Measurements from ENCODE around the gene ZNF267. TPM values are rescaled to one million over a fixed set of nuclear protein-coding genes. Genes with fewer than 3 reads are reported as not detected.
A peak's percentile ranks its signal among the peaks of the same experiment; 100 is the strongest.

The ZNF267 gene
- total RNA-seq, 3 donors from 2014 or later (not counting 1 experiment from before 2014, with no cell fraction given), result 45.0 to 56.6 (median 52.8) TPM

DNA sequence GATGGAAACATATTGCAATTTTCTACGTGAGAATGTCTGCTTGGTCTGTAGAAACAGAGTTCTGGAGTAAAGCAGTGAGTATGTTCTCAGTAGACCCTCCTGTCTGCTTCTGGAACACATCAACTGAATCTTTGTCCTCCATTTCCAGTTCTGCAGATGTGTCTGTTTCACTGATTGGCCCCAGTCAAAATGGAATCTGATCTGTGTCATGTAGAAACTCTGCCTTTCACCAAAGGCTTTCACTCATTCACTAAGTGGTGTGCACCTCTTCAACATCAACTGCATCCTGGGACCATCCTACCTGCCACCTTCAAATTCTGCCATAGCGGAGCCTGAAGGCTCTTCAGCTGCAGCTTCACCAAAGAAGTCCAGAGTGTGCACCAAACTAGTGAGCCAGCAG is 2.8 kb upstream of the ZNF267 start:
- no peak for DNase-seq
- peaks cover 36 to 40% of the 10 kb centered on the region in 2 donors for H3K4me1 Mint-ChIP-seq

GRCh38 chr16:31871510-31871909 is 2.1 kb upstream of the ZNF267 start:
- no peak overlapping the region for H3K4me3 Mint-ChIP-seq
- Histone ChIP-seq H3K27ac (ENCODE audit: low read length) (no peak overlapping the region), H3K4me3 (ENCODE audit: low read length) (no peak overlapping the region), H3K9me3 (ENCODE audit: control insufficient read depth, insufficient read depth, low read length) (no peaks in the 10 kb centered on the region), H3K4me1 (ENCODE audit: control insufficient read depth, insufficient read depth, low read length) (peaks cover 37% of the 10 kb centered on the region), H3K27me3 (ENCODE audit: control insufficient read depth, insufficient read depth, low read length) (no peaks in the 10 kb centered on the region), H3K36me3 (ENCODE audit: control insufficient read depth, insufficient read depth, low read length) (no peaks in the 10 kb centered on the region)
- peaks cover 41 to 46% of the 10 kb centered on the region in 2 donors for H3K4me1 Mint-ChIP-seq
- H3K27me3 Mint-ChIP-seq (ENCODE audit: low read depth in 2 of 2), result no peaks in the 10 kb centered on the region
- ATAC-seq (no peak), DNase-seq (no peak)
- H3K27ac Mint-ChIP-seq, result no peak overlapping the region
- intact Hi-C loops (cut with micrococcal nuclease), result loop anchor here (5.0 to 10.0 kb wide), 3 partner anchors 93 to 414 kb away; partner anchors contain the start of genes ARMC5 and RUSF1
- TF ChIP-seq CTCF (IDR thresholded peaks at IDR 0.05), result no peak
- no peaks in the 10 kb centered on the region for H3K36me3 Mint-ChIP-seq
- WGBS (ENCODE audit: insufficient coverage), result 100% methylated on average over 1 of the region's 3 CpGs
- H3K9me3 Mint-ChIP-seq, result no peaks in the 10 kb centered on the region

More for the DNA sequence above, 2.8 kb upstream of the ZNF267 start:
- H3K36me3 ChIP-seq (ENCODE audit: control insufficient read depth, insufficient read depth, low read length), result no peaks in the 10 kb centered on the region
- H3K27me3 Mint-ChIP-seq (ENCODE audit: low read depth in 2 of 2), result no peaks in the 10 kb centered on the region
- intact Hi-C loops (cut with micrococcal nuclease), result loop anchor here (5.0 to 10.0 kb wide), 3 partner anchors 94 to 414 kb away; partner anchors contain the start of genes ARMC5 and RUSF1
- no peak overlapping the region for H3K4me3 ChIP-seq (ENCODE audit: low read length)
- H3K27ac ChIP-seq (ENCODE audit: low read length), result no peak overlapping the region
- H3K27me3 ChIP-seq (ENCODE audit: control insufficient read depth, insufficient read depth, low read length), result no peaks in the 10 kb centered on the region
- no peaks in the 10 kb centered on the region for H3K9me3 Mint-ChIP-seq
- H3K4me3 Mint-ChIP-seq, result no peak overlapping the region
- no peaks in the 10 kb centered on the region for H3K36me3 Mint-ChIP-seq
- no peak for ATAC-seq
- no peaks in the 10 kb centered on the region for H3K9me3 ChIP-seq (ENCODE audit: control insufficient read depth, insufficient read depth, low read length)
- no peak for TF ChIP-seq CTCF (IDR thresholded peaks at IDR 0.05)
- peaks cover 32% of the 10 kb centered on the region for H3K4me1 ChIP-seq (ENCODE audit: control insufficient read depth, insufficient read depth, low read length)
- peak overlapping the region; percentile 19 to 74 for H3K27ac Mint-ChIP-seq
- WGBS (ENCODE audit: insufficient coverage), result 82% methylated on average over 2 of the region's 2 CpGs

DNA sequence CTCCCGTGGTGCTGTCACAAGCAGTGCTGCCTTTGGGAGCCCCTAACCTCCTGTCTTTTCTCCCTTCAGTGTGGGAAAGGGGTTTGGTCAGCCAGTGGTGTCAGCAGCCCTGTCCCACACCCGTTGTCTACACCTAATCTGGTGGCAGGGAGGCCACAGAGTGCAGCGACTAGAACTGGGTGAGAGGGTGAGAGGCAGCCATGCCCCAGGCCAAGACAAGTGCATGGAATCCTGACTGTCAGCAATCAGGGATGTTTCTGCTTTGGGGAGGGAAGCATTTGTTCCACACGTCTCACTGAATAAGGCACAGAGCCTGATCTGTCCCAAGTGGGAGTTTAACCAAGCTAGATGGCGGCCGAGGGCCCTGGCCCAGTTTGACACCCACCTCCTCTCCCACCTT is 1.4 kb upstream of the ZNF267 start:
- no peaks in the 10 kb centered on the region for H3K9me3 ChIP-seq (ENCODE audit: control insufficient read depth, insufficient read depth, low read length)
- no peaks in the 10 kb centered on the region for H3K9me3 Mint-ChIP-seq
- H3K4me1 Mint-ChIP-seq, result peaks cover 48 to 52% of the 10 kb centered on the region in 2 donors
- peaks cover 44% of the 10 kb centered on the region for H3K4me1 ChIP-seq (ENCODE audit: control insufficient read depth, insufficient read depth, low read length)
- ATAC-seq (no peak), DNase-seq (no peak)
- H3K4me3 Mint-ChIP-seq, result no peak overlapping the region
- no peaks in the 10 kb centered on the region for H3K27me3 Mint-ChIP-seq (ENCODE audit: low read depth in 2 of 2)
- no peaks in the 10 kb centered on the region for H3K36me3 ChIP-seq (ENCODE audit: control insufficient read depth, insufficient read depth, low read length)
- 98% methylated on average over 6 of the region's 6 CpGs for WGBS (ENCODE audit: insufficient coverage)
- H3K27ac Mint-ChIP-seq, result peak overlapping the region in 1 of 2 donors; percentile 94
- H3K27ac ChIP-seq (ENCODE audit: low read length), result no peak overlapping the region
- H3K4me3 ChIP-seq (ENCODE audit: low read length), result no peak overlapping the region
- TF ChIP-seq CTCF (IDR thresholded peaks at IDR 0.05), result no peak
- H3K27me3 ChIP-seq (ENCODE audit: control insufficient read depth, insufficient read depth, low read length), result no peaks in the 10 kb centered on the region
- intact Hi-C loops (cut with micrococcal nuclease), result loop anchor here (5.0 to 10.0 kb wide), 3 partner anchors 93 to 415 kb away; partner anchors contain the start of genes ARMC5 and RUSF1
- no peaks in the 10 kb centered on the region for H3K36me3 Mint-ChIP-seq
